HL-60 (cell line): ENCODE results near the gene PARP8.

ENCODE experiments used
- GABPA ChIP-seq: IDR thresholded peaks from 2 replicates; pipeline ENCODE4 v1.6.1; 2012; ENCODE audit warnings: low read depth
- POLR2AphosphoS5 ChIP-seq: IDR thresholded peaks from 2 replicates; pipeline ENCODE4 v1.6.1; 2012; ENCODE audit warnings: low read depth
- TF ChIP-seq, protein P1 (sequence below): IDR thresholded peaks from one replicate; pipeline ENCODE4 v1.5.1; 2011; ENCODE audit warnings: low read length, control low read depth, inconsistent platforms; ENCODE audit not compliant: insufficient read depth

DNA sequence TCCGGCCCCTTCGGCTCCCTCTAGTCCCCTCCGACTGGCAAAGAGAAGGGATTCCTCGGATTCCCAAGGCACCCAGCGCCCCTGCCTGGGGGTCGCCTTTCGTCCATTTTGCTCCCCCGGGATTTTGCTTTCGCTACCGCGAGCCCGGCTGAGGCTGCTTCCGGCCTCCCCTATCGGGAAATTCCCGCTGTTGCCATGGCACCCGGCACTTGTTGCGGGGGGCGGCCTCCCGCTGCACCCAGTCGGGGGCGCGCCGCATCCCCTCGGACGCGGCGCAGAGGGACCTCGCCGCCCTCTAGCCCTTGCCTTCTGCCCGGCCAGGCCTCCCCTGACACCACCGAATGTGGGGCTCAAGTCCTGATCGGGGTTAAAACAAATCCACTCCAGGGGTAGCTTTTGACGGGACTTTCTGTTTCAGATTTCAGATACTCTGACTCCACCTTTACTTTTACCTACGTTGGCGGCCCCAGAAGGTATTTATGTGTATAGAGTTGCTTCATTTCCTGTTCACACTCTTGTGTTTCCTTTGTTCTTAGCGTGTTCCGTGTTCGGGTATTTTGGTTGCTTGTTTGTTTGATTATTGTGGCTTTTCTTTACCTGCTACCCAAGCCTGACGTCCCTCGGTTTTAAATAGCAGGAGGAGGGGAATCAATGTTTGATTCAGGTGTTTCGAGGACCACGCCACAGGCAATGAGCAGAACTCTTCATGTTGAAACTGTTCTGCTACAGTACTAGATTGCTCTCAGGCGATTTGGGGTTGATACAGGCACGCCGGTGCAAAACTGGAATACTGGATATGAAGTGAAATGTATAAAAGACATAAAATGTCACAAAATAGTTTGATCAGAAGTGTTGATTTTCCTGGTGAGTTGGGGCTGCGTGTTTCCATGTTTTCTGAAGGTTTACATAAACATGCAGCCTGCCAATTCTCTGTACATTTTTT, 1.5 kb downstream of the PARP8 start:
- TF ChIP-seq, protein P1, sequence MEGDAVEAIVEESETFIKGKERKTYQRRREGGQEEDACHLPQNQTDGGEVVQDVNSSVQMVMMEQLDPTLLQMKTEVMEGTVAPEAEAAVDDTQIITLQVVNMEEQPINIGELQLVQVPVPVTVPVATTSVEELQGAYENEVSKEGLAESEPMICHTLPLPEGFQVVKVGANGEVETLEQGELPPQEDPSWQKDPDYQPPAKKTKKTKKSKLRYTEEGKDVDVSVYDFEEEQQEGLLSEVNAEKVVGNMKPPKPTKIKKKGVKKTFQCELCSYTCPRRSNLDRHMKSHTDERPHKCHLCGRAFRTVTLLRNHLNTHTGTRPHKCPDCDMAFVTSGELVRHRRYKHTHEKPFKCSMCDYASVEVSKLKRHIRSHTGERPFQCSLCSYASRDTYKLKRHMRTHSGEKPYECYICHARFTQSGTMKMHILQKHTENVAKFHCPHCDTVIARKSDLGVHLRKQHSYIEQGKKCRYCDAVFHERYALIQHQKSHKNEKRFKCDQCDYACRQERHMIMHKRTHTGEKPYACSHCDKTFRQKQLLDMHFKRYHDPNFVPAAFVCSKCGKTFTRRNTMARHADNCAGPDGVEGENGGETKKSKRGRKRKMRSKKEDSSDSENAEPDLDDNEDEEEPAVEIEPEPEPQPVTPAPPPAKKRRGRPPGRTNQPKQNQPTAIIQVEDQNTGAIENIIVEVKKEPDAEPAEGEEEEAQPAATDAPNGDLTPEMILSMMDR, result no peak
- TF ChIP-seq POLR2AphosphoS5 (0 out of 2 replicates have a peak, but pooled peaks have one; percentile 12), GABPA (no peak)
